GM19099 (cell line): ENCODE data around the gene RPL12.

ENCODE experiments used
- POLR2A ChIP-seq: IDR thresholded peaks from 3 replicates; pipeline ENCODE4 v1.6.1; 2011; ENCODE audit warnings: low read depth; ENCODE audit not compliant: insufficient read length; ENCODE audit errors: extremely low read depth

Gene RPL12

DNA sequence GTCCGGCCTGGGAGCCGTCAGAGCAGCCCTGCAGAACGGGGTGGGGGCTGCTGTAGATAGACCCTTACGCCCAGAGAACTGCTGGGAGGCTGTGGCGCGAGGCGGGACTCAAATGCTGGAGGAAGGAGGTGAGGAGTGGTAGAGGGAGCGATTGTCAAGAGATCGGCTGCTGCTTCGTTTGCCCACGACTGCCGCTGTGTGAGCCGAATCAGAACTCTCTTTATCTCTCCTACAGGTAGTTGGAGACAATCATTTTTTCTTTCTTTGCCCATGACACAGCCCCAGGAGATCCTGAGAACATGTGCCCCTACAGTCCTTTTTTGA, 26.6 kb downstream of the RPL12 start:
- no peak for TF ChIP-seq POLR2A

DNA sequence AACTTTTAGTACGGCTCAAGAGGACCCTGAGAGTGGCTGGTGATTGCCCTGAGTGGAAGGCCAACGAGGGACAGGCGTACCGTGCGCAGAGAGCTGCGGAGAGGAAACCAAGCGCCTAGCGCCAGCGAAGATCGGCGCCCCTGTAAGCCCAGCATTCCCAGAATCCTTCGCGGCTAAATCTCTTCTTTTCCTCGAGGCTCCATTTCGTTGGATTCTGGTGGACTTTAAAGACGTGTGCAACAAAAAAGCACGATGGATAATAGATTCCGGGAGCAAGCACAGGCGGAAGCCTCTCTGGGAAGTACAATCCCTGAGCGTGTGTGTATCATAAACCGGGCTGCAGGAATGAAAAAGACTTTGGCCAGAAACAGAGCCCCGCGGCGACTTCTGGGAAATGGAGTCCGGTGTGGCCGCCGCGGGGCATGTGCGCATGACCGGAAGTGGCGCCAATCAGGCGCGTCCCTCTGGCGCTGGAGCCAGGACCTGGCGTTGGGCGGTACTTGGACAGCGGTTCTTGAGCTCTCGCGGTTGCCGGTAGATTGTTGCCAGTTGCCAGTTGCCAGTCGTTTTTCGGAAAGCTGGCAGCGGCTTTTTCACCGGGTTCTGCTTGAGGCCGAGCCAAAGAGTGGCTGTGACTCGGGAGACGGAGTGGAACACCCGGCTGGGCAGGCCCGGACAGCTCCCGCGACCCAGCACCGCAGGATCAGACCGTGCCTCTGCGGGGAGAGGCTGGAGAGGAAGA, 27.1 kb downstream of the RPL12 start, which contains the start of gene ZNF79:
Gene ZNF79, plus strand, starts transcription at position 449 of the 742 bp plus-strand sequence. CDS start 406 bp downstream, outside the sequence.
- peak; percentile 75 for TF ChIP-seq POLR2A

DNA sequence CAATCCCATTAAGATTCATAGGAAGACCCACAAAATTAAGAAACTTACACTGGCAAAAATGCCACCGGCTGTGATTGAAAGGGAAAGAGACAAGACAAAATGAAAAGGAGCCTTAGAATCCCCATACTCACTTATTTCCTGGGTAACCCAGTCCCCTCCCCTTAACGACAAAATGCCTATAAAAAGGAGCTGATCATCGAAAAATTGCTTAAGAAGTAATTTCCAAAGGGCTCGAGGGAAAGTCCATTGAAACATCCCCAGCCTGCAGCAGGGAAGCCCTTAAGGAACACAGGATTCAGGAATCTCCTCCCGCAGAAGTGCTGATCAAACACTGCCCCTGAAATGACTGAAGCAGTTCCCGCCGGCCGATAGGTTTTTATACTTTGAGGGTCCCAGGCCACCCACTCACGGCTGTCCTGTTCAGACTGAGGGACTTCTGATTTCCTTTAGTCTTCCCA, 27.7 kb downstream of the RPL12 start:
- TF ChIP-seq POLR2A, result no peak

DNA sequence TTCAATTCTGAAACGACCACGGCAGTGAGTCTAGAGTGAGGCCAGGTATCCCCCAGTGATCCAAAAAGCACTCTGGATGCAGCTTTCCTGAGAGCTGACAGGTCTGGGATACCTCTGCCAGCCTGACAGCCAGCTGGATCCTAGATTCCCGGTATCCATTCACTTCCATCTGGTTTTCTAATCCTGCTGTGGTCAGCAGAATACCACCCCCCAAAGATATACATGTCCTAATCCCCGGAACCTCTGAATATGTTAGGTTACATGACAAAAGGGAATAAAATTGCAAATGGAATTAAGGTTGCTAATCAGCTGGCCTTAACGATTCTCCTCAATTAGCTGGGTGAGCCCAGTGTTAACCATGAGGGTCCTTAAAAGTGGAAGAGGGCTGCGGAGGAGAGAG, 28.4 kb downstream of the RPL12 start:
- no peak for TF ChIP-seq POLR2A

DNA sequence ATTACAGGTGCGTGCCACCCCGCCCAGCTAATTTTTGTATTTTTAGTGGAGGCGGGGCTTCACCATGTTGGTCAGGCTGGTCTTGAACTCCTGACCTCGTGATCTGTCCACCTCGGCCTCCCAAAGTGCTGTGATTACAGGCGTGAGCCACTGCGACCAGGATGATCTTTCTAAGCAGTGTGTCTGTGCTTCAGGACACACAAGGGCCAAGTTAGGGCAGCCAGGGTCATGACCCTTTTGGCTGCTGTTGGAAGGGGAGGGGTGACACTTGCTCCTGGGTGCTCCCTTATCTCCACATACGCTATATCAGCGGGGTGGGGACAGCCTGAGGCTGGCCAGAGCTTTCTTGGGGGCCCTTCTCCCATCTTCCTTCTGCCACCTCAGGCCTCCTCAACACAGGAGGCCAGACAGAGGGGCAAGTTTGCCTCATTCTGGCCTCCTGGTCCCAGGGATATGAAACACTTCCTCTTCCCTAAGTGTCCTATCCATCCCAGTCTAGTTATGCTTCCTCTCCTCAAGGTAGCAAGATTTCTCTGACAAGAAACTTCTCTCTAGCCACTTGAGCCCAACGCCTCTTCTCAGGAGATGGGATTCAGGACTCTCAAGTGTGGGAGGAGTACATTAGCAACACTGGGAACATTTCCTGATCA, 28.9 kb downstream of the RPL12 start:
- no peak for TF ChIP-seq POLR2A

DNA sequence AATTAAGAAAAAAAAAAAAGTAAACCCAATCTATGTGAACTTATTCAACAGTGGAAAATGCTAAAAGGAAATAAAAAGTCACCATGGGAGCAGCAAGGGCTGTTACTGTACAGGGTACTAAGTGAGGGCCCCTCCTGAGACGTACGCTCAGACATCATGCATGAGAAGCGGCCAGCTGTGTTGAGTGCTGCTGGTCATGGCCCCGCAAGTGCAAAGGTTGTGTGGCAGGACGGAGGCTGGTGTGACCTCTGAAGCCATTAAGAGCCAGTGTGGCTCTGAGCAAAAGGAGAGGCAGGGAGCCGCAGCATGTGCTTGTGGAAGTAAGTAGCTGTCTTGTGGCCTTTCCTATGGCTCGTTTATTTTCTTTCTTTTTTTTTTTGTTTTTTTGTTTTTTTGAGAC, 30.1 kb downstream of the RPL12 start:
- no peak for TF ChIP-seq POLR2A

DNA sequence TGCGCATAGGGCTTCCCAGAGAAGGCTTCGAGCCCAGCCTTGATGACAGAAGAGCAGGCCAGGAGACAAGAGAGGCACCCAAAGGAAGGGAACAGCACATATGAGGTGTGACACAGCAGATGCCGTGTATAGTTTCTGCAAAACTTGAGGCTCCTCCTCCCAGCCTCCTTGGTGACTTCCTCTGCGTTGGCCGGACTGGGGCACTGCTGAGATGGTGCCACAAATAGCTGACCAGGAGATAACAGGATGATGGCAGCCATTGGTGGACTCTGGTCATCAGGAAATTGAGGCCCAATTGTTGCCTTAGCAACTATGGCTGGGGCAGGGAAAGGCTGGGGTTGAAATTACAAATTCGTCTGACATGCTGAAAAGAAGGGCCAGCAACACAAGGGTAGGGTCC, 31.9 kb downstream of the RPL12 start:
- TF ChIP-seq POLR2A, result no peak

DNA sequence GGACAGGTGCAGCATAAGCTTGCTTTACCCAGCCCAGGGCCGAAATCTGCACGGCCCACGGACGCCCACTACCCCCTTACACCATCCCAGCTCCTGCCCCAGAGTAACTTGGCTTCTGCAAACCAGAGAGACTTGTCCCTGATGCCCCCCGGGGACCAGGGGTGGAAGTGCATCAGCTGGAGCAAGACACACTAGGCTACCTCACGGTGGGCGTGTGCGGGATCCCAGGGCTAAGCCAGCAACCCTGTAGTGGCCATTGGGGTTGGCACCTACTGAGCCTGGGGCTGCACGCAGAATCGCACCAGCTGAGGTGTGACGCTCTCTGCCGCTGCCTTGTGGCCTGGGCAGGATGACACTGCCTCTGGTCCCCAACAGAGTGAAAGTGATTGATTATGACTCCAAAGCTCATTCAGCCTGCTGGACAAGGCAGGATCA, 33.2 kb downstream of the RPL12 start:
- TF ChIP-seq POLR2A, result no peak

DNA sequence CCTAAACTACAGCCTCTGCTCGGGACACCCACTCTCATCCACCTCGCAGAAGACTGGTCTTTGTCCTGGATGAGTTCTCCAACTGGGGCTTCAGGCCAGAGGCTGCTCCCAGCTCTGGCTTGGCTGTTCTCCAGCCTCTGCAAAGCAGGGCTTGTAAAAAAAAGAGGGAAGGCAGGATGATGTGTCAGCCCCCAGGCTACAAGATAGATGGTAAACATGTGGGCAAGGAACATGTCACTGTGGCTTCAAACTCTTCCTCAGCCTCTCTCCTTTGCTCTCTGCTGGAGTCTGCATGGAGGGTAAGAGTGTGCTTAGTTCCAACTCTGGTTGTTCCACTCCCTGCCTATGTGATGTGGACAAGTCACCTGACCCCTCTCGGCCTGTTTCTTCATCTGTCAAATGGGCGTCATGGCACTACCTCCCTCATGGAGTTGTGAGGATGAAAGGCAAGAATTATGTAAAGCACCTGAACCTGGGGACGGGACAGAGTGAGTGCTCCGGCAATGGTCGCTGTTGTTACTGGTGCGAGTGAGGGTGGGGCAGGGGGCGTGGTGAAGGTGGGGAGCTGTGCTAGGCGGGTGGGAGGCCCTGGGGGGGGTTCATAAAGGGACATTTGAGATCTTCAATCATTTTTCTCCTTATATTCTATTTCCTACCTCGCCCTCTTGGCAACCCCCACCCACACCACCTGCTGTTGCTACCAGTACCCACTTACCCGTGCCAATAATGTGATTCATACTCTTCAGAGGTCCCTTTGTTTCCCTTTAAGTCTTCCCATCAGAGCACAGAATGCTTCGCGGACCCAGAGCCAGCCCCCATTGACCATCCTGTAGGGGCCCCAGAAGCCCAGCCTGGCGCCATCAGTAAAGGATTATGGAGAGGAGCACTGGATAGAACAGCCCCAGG, 33.8 kb downstream of the RPL12 start:
- no peak for TF ChIP-seq POLR2A

DNA sequence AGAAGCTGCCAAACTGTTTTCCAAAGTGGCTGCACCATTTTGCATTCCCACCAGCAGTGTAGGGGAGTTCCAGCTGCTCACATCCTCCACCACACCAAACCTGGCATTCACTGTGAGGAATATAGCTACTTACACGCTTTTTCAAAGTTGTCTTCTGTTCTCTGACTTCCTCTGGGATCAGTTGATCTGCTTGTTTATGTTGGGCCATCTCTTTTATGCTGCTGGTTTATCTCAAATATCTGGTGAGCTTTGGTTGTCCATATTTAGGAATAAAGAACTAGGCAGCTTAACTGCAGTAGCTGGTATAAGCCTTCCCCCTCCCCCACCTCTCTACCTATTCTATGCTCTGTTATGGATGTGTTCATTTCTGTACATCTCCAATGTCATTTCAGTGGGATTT, 35.5 kb downstream of the RPL12 start:
- TF ChIP-seq POLR2A, result no peak

DNA sequence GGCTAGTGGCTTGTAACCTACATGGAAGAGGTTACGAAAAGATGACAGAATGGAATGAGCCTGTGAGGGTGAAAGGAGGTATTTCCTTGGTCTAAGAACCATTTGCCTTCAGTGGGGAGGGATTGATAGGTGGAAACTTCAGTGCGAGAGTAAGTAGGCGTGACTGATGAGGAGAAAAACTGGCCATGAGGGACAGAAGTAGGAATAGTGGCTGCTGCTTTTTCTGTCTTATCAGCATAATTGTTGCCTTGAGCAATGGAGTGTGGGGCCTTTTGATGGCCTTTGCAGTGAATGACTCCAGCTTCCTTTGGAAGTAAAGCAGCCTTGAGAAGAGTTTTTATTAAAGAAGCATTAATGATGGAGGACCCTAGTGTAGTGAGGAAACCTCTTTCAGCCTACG, 36.1 kb downstream of the RPL12 start:
- no peak for TF ChIP-seq POLR2A

DNA sequence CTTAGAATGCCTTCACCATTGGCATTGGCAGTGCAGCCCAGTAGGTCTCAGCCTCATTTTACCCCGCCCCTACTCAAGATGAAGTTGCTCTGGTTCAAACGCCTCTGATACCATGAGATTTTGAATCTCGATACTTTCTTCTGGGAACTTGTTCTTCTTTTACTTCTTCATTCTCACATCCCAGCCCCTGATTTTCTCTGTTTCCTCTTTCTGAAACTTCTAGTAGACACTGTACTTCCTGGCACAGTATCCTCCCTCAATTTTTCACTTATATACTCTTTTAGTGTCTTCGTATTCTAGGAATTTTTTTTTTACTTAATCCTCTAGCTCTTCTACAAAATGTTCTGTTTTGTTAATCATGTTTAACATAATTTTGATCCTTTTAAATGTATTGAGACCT, 40.1 kb downstream of the RPL12 start:
- no peak for TF ChIP-seq POLR2A

DNA sequence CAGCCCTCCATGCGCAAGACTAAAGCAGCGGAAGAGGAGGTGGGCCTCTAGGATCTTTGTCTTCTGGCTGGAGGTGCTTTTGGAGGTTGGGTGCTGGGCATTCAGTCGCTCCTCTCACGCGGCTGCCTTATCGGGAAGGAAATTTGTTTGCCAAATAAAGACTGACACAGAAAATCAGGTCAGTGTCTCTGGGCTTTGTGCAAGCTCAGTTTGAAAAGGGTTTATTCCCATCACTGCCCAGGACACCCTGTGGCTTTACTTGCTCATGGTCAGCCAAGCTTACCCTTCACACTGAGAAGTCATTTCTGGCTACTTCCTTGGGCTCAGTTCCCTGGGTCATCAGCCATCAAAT, 43.7 kb downstream of the RPL12 start:
- no peak for TF ChIP-seq POLR2A

DNA sequence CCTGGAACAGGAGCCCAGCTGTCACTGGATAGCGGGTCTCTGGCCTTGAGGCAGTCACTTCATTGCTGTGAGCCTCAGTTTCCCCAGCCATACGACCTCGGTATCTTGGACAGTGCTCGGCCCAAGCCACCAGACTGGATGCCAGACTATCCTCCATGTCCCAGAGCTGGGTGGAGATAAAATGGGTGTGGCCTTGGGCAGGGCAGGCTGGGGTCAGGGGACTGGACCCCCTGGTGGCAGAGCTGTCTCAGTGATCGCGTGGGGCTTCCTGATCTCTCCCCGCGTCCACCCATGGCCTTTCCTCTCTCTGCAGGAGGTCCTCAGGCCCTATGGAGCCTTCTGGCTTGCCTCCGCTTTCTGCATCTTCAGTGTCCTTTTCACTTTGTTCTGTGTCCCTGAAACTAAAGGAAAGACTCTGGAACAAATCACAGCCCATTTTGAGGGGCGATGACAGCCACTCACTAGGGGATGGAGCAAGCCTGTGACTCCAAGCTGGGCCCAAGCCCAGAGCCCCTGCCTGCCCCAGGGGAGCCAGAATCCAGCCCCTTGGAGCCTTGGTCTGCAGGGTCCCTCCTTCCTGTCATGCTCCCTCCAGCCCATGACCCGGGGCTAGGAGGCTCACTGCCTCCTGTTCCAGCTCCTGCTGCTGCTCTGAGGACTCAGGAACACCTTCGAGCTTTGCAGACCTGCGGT, 44.3 kb downstream of the RPL12 start:
- no peak for TF ChIP-seq POLR2A
